Measurements from ENCODE around the gene CDK4.

GRCh38 chr12:57749061-57749460, 3.0 kb downstream of the CDK4 start:
- TF ChIP-seq CTCF (IDR thresholded peaks at IDR 0.05 in 8 of 11, conservative IDR thresholded peaks at IDR 0.05 in 3 of 11) (no peak), POLR2A (IDR thresholded peaks at IDR 0.05) (no peak)

All from spleen (tissue), 7 donors.